DMS 273 (cell line): ENCODE measurements around the gene BCKDHB.

Experiments used
- DNase-seq: peaks from one replicate; lab custom pipeline; 2025; ENCODE audit not compliant: unreplicated experiment; lab: John Stamatoyannopoulos, UW

The BCKDHB gene

DNA sequence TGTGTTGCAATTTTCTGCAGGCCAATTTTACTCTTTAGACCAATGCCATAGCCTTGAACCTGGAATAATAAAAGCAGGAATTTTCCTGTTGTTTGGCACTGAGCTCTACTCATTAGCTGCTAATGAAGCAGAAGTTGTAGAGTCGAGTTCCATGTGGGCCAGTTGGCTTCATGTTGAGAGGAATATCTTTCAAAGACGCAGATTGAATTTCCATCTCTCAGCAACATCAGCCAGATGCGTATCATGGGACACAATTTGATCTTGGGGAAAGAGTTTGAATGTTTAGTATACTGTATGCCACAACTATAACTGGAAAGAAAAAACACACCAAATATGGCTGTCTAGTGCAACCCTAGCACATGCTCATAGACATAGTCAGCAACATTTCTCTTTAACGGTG, 259.6 kb downstream of the BCKDHB start:
- DNase-seq = peak; percentile 91

DNA sequence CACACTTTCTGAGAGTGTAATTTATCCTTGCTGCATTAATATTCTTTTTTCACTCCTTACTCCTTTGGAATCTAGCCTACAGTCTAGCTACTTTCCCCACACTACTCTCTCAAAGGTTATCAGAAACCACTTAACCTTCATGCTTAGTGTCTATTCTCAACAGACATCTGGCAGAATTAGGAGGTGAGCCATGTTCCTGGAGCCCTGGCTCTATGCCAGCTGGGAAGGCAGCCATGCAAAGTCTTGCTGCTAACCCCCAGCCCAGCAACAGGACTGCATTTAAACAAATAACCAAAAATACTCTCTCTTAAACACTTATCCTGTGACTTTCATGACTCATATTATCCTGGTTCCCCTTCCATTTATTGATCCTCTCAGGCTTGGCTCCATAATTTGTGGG, 260.2 kb downstream of the BCKDHB start:
- peak; percentile 97 for DNase-seq

DNA sequence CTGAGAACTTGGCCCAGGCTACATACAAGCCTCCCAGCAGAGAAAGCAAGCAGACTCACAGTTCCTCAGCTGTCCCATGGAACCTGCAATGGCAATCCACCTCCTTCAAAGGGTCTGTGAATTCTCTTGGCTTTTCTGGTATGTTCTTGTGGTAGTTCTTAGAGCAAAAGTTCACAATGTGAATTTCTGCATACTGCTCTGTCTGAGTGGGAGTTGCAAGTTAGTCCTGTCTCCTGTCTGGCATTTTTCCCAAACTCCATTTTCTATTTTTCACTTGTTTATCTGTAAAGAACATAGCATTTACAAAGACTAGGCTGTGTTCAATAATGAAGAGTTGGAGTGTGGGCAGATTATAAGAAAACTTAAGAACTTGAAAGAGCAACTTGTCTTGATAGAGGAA, 269.9 kb downstream of the BCKDHB start:
- no peak for DNase-seq

DNA sequence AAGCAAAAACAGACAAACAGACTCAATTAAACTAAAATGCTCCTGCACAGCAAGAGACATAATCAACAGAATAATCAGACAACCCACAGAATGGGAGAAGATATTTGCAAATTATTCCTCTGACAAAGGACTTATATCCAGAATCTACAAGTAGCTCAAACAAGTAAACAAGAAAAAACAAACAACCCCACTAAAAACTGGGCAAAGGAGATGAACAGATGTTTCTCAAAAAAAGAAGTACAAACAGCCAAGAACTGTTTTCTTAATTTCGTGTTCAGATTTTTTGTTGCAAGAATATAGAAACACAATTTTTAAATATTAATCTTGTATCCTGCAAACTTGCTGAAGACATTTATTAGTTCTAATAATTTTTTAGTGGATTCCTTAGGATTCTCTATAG, 274.1 kb downstream of the BCKDHB start:
- DNase-seq = no peak

DNA sequence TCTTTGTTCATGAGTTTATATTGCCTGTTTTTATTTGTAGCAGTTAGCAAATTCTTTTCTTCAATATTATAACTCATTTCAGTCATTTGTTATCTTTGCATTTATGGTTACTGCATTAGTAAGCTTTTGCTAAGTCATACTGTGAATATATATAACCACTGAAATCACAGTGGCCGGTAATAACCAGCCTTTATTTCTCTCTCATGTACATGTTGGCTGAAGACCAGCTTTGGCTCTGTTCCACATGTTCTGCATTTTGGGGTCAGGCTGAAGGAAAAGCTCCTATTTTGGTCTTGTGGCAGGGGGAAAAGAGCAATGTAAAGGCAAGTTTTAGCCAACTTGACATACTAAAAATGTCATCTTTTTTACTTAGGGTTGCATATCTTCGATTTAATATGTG, 276.3 kb downstream of the BCKDHB start:
- peak; percentile 49 for DNase-seq

DNA sequence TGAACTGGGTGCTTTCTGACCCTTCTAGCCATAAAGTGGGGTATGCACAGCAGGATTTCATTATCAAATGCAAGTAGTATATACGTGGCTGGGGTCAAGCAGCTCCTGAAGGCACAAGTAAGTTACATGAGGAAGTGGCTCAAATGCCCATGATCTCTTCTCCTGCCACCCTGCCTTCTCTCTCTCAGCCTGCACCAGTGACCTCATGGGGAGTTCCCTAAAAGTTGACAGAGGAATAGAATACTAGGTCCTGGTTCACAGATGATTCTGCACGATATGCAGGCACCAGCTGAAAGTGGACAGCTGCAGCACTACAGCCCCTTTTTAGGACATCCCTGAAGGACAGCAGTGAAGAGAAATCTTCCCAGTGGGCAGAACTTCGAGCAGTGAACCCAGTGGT, 282.0 kb downstream of the BCKDHB start:
- no peak for DNase-seq
